ENCODE data around the gene FAM3B.

Gene FAM3B

GRCh38 chr21:41319273-41319672 lies 2.7 kb downstream of the FAM3B start:
- DNase-seq, result no peak

- DNase-seq, result no peak
Measured at GRCh38 chr21:41321211-41321907, 4.8 kb downstream of the FAM3B start.

- DNase-seq, result no peak
Measured at GRCh38 chr21:41321908-41322495, 5.4 kb downstream of the FAM3B start.

- DNase-seq, result no peak
Measured at GRCh38 chr21:41322496-41323382, 6.1 kb downstream of the FAM3B start.

GRCh38 chr21:41325138-41325912 lies 8.7 kb downstream of the FAM3B start:
- no peak for DNase-seq

- no peak for DNase-seq
Measured at GRCh38 chr21:41326414-41327080, 9.9 kb downstream of the FAM3B start.

GRCh38 chr21:41327753-41328152 lies 11.2 kb downstream of the FAM3B start:
- DNase-seq, result no peak

- DNase-seq, result no peak
Measured at GRCh38 chr21:41328660-41329607, 12.3 kb downstream of the FAM3B start.

GRCh38 chr21:41333752-41334151 lies 17.2 kb downstream of the FAM3B start:
- DNase-seq, result no peak

- DNase-seq, result no peak
Measured at GRCh38 chr21:41337515-41337914, 20.9 kb downstream of the FAM3B start.

GRCh38 chr21:41338455-41338854 lies 21.9 kb downstream of the FAM3B start:
- no peak for DNase-seq

- DNase-seq, result no peak
Measured at GRCh38 chr21:41342035-41342434, 25.4 kb downstream of the FAM3B start.

- no peak for DNase-seq
Measured at GRCh38 chr21:41344146-41344545, 27.5 kb downstream of the FAM3B start.

GRCh38 chr21:41345356-41345755 lies 28.8 kb downstream of the FAM3B start:
- DNase-seq, result no peak

GRCh38 chr21:41345934-41346685 lies 29.5 kb downstream of the FAM3B start:
- DNase-seq, result no peak

- DNase-seq, result no peak
Measured at GRCh38 chr21:41346758-41347157, 30.2 kb downstream of the FAM3B start.

- DNase-seq, result no peak
Measured at GRCh38 chr21:41348434-41348833, 31.8 kb downstream of the FAM3B start.

- no peak for DNase-seq
Measured at GRCh38 chr21:41349126-41349525, 32.5 kb downstream of the FAM3B start.

GRCh38 chr21:41349619-41350390 lies 33.2 kb downstream of the FAM3B start:
- no peak for DNase-seq

All from CD4-positive, alpha-beta T cell treated with Interleukin-4 for 4 hours (primary cell).